Measurements from ENCODE around the gene KRIT1. TPM values are rescaled to one million over a fixed set of nuclear protein-coding genes. Genes with fewer than 3 reads are reported as not detected.

Gene KRIT1
- polyA plus RNA-seq, 1 experiment = 23.7 TPM

DNA sequence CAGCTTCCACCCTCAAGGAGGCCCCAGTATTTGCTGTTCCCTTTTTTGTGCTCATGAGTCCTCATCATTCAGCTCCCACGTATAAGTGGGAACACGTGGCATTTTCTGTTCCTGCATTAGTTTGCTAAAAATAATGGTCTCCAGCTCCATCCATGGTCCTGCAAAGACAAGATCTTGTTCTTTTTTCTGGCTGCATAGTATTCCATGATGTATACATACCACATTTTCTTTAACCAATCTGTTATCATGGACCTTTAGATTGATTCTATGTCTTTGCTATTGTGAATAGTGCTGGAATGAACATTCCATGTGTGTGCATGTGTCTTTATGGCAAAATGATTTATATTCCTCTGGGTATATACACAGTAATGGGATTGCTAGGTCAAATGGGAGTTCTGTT is 17.0 kb downstream of the KRIT1 start:
- peaks cover under 1% of the 10 kb centered on the region; the same call in 1 of the 2 replicates for H3K36me3 ChIP-seq (ENCODE audit: control insufficient read depth, insufficient read depth, low read length)
- POLR2A ChIA-PET = no interaction called here
- CTCF ChIA-PET = interaction anchor here (0.6 kb wide), 1 partner anchor 326 kb away, joined by 3 read pairs; no protein-coding TSS in a partner anchor
- DNase-seq (ENCODE audit: low read depth) = no peak
- no peaks in the 10 kb centered on the region for H3K27me3 ChIP-seq (ENCODE audit: control insufficient read depth, insufficient read depth, low read length)
- no peak overlapping the region for H3K4me3 ChIP-seq (ENCODE audit: low read depth, low read length)
- TF ChIP-seq, protein P1, sequence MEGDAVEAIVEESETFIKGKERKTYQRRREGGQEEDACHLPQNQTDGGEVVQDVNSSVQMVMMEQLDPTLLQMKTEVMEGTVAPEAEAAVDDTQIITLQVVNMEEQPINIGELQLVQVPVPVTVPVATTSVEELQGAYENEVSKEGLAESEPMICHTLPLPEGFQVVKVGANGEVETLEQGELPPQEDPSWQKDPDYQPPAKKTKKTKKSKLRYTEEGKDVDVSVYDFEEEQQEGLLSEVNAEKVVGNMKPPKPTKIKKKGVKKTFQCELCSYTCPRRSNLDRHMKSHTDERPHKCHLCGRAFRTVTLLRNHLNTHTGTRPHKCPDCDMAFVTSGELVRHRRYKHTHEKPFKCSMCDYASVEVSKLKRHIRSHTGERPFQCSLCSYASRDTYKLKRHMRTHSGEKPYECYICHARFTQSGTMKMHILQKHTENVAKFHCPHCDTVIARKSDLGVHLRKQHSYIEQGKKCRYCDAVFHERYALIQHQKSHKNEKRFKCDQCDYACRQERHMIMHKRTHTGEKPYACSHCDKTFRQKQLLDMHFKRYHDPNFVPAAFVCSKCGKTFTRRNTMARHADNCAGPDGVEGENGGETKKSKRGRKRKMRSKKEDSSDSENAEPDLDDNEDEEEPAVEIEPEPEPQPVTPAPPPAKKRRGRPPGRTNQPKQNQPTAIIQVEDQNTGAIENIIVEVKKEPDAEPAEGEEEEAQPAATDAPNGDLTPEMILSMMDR (IDR thresholded peaks at IDR 0.05; ENCODE audit: insufficient read depth, low read depth, low read length) = no peak

DNA sequence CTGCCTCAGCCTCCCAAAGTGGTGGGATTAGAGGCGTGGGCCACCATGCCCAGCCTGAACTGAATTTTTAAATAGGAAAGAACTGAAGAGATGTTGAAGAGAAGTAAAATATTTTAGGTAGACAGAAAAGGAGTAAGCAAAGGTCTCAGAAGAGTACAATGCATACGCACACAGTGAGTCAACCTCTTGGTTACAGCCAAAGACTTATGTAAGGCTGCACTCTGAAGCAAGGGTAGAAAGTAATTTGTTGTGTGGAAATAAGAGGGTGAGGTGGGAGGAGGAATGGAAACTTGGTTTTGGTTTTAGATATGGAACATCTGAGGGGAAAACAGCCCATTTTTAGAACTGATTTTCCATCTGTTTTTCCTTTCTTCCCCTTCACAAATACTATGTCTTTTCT is 17.6 kb downstream of the KRIT1 start:
- no peaks in the 10 kb centered on the region for H3K27me3 ChIP-seq (ENCODE audit: control insufficient read depth, insufficient read depth, low read length)
- no peak overlapping the region for H3K4me3 ChIP-seq (ENCODE audit: low read depth, low read length)
- TF ChIP-seq, protein P1 (IDR thresholded peaks at IDR 0.05; ENCODE audit: insufficient read depth, low read depth, low read length) = no peak
- ChIA-PET CTCF (interaction anchor here (0.6 to 1.2 kb wide), 2 partner anchors 219 to 325 kb away, joined by 3 read pairs; partner anchors contain the start of gene GATAD1), POLR2A (no interaction called here)
- no peak for DNase-seq (ENCODE audit: low read depth)
- no peaks in the 10 kb centered on the region for H3K36me3 ChIP-seq (ENCODE audit: control insufficient read depth, insufficient read depth, low read length)

DNA sequence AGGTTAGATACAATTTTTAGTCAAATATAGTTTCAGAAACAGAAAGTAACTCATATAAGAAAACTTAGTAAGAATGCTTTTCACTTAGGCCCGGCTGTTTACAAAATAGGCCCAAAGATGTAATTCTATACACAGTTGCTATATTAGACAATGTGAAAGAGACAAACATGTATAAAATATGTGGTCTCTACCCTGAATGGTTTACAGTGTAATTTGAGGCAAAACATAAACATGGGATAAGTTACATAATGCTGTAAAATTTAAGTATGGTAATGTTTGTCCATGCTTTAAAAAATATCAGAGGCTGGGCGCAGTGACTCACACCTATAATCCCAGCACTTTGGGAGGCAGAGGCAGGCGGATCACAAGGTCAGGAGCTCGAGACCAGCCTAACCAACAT is 18.7 kb downstream of the KRIT1 start:
- no peaks in the 10 kb centered on the region for H3K27me3 ChIP-seq (ENCODE audit: control insufficient read depth, insufficient read depth, low read length)
- ChIA-PET CTCF (interaction anchor here (1.2 kb wide), 1 partner anchor 220 kb away, joined by 3 read pairs; the partner anchor contains the start of gene GATAD1), POLR2A (no interaction called here)
- H3K36me3 ChIP-seq (ENCODE audit: control insufficient read depth, insufficient read depth, low read length) = no peaks in the 10 kb centered on the region
- TF ChIP-seq, protein P1 (IDR thresholded peaks at IDR 0.05; ENCODE audit: insufficient read depth, low read depth, low read length) = no peak
- no peak for DNase-seq (ENCODE audit: low read depth)
- no peak overlapping the region for H3K4me3 ChIP-seq (ENCODE audit: low read depth, low read length)

DNA sequence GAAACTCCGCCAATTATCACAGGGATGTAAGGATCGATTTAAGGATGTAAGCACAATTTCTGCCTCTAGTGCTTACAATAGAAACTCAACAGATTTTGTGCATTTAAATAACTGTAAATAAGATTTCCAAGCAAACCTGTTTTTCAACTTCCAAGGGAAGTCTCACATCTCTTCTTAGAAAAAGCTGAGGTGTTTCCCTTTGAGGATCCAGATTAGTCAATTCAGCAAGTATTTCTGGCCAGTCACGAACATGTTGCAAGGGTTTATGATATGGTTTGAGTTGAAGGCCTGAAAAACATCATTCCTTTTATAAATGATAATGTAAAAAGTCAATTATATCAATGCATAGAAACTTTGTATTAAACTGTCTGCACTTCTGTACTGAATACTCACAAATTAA is 23.9 kb downstream of the KRIT1 start:
- Histone ChIP-seq H3K4me3 (ENCODE audit: low read depth, low read length) (no peak overlapping the region), H3K27me3 (ENCODE audit: control insufficient read depth, insufficient read depth, low read length) (no peaks in the 10 kb centered on the region), H3K36me3 (ENCODE audit: control insufficient read depth, insufficient read depth, low read length) (peaks cover 10% of the 10 kb centered on the region)
- no peak for DNase-seq (ENCODE audit: low read depth)
- TF ChIP-seq, protein P1 (IDR thresholded peaks at IDR 0.05; ENCODE audit: insufficient read depth, low read depth, low read length) = no peak
- ChIA-PET POLR2A (no interaction called here), CTCF (no interaction called here)

DNA sequence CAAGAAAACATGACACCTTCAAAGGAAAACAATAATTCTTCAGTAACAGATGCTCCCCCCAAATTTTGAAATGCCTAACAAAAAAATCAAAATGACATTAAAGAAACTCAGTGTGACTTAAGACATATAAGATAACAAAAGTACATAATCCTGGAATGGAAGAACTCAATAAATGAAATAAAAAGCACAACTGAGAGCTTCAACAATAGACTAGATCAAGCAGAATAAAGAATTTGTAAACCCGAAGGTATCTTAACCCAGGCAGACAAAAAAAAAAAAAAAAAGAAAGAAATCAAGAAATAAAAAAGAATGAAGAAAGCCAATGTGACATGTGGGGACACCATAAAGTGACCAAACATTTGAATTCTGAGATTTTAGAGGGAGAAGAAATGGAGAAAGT is 39.0 kb downstream of the KRIT1 start:
- no peak overlapping the region for H3K4me3 ChIP-seq (ENCODE audit: low read depth, low read length)
- TF ChIP-seq, protein P1 (IDR thresholded peaks at IDR 0.05; ENCODE audit: insufficient read depth, low read depth, low read length) = no peak
- peaks cover 2% of the 10 kb centered on the region for H3K36me3 ChIP-seq (ENCODE audit: control insufficient read depth, insufficient read depth, low read length)
- no peaks in the 10 kb centered on the region for H3K27me3 ChIP-seq (ENCODE audit: control insufficient read depth, insufficient read depth, low read length)
- POLR2A ChIA-PET = no interaction called here
- no peak for DNase-seq (ENCODE audit: low read depth)
- CTCF ChIA-PET = interaction anchor here (0.6 kb wide), 1 partner anchor 27 kb away, joined by 3 read pairs; no protein-coding TSS in a partner anchor

Measured in BJ (cell line).